Astrocyte of the hippocampus (primary cell): ENCODE data around the gene OR2T35.

ENCODE experiments used
- DNase-seq: peaks from one replicate; pipeline ENCODE4 v3.0.0; 2011; ENCODE audit warnings: low read depth, low spot score

Gene OR2T35

DNA sequence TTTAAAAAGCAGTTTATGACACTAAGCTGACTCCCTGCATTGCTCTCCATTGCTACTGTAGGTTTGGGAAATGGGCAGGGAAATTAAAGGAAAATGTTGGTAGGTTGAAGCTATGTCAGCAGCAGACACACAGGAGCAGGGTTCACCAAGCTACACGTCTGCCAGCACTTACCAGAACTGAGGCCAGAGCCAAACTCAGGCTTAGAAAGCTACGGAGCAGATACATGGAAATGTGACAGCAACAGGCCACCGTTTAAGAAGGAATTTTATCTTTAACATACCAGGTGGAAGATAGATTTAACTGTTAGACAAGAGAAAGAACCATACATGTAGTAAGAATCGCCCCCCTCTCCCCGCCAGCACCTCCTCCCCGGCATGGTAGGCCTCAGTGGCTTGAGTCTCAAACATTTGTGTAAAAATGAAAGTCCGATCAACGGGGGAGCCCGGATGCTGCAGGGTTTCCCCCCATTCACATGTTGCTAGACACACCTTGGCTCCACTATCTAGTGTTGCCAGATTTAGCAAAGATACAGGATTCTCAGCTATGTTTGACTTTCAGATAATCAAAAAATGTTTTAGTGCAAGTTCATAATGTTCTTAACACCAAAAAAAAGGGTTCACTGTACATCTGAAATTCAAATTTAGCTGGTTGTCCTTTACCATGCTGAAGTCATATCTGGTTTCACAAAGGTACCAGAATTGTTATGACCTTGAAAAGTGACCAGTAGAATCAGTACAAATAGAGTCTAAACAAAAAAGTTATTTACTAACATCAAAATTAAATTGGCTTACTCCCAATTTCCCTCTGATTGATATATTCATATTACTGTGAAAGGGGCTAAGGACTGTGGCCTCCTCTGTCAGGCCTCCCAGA, 16.9 kb downstream of the OR2T35 start:
- DNase-seq, result no peak

DNA sequence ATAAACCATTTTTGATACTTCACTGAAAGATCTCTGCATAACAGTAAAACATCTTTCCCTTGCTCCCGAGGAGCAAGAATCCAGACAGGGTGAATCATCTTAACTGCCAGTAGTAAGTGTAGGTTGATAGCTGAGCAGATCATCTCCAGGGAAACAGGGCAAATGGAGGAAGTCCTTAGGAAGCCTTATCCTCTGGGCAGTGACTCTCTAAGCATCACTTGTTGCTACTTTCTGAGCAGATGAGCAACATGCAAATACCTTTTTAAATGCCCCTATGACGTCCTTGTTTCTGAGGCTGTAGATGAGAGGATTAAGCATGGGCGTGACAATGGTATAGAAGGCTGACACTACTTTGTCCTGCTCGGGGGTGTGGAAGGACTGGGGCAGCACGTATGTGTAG, 19.1 kb downstream of the OR2T35 start:
- DNase-seq, result no peak

DNA sequence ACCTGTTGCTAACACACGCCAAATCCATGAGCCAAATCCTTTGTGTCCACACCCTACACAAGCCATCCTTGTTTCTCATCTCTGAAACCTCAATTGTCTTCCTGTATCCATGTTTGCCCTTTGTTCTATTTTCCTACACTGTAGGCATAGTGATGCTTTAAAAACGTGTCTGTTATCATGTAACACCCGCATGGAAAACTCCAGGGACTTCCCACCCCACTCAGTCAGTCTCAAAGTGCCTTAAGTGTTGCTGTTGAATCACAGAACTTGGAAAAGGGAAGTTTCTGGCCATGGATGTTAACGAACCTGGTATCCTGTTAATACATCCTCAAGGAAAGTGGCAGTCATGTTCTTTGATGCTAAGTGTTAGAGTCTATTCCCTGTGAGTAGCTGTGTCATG, 19.9 kb downstream of the OR2T35 start:
- no peak for DNase-seq

DNA sequence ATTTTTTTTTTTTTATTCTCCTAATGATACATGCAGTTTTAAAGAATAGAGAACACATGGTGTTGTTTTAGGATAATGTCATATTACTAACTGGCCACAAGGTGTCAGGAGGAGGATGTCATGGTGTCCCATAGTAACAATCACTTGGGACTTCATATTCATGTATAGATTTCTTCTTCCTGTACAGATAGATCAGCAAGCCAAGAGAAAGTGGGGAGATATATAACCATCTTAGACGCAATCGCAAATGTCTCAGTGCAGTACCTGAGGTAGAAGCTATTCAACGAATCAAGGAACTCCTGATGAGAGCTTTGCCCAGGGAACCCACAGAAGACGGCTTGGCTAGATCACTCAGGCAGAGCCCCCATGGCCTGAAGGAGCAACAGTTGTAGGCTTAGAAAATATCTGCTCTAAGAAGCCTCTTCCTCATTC, 22.5 kb downstream of the OR2T35 start:
- peak; percentile 4 for DNase-seq

DNA sequence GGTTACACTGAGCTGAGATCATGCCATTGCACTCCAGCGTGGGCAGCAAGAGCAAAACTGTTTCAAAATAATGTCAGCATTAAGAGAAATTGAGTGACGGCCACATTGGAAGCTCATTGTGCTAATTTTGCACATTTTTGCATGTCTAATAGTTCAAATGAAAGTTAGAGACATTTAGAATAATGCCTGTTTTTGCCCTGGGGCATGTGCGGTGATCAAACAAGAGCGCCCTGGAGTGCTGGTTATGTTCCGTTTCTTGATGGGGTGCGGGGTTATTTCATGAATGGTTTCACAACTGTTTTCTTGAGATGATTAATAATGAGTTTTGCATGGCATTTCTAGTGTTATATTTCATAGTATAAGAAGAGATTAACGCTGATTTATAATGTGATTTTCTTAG, 23.3 kb downstream of the OR2T35 start:
- DNase-seq, result no peak

DNA sequence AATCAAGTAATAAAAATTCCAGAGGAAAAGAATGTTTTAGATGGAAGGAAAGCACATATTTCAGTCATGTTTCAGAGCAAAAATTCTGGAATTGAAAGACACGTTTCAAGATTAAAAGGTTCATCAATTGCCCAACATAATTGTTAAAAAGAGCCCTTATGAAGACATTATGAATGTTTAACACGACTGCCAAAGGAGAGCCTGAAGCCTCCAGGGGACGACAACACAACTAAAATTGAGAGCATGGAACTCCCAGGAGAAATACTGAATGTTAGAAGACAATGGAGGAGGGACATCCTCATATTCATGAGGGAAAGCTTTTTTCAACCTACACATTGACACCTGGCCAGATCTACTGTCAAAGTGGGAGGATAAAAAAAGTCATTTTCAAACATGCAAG, 26.2 kb downstream of the OR2T35 start:
- DNase-seq, result peak; percentile 12

DNA sequence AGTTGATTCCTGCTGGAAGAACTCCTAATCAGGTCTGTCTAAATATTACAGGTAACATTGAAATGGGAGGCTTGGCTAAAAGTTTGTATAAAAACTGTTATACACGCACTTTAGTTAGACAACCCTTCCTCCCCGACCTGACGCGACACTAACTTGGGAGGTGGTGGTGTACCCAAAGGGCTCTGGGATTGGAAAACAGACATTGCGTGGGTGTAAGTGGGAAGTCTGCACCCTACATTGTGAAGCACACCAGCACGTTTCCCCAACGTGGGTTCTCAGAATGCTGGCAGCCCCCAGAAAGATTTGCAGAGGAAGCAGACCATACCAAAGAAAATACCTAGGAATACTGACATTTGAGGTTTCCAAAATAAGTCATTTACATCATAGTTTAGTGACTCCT, 27.0 kb downstream of the OR2T35 start:
- no peak for DNase-seq

DNA sequence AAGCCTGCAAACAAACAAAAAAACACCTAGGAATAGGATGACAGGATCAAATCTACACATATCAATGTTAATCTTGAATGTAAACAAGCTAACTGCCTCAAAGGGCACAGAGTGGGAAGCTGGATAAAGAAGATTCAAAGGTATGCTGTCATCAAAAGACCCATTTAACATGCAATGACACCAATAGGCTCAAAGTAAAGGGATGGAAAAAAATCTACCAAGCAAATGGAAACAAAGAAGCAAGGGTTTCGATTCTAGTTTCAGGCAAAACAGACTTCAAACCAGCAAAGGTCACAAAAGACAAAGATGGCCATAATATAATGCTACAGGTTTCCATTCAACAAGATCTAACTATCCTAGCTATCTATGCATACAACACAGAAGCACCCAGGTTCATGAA, 31.3 kb downstream of the OR2T35 start:
- DNase-seq, result no peak

DNA sequence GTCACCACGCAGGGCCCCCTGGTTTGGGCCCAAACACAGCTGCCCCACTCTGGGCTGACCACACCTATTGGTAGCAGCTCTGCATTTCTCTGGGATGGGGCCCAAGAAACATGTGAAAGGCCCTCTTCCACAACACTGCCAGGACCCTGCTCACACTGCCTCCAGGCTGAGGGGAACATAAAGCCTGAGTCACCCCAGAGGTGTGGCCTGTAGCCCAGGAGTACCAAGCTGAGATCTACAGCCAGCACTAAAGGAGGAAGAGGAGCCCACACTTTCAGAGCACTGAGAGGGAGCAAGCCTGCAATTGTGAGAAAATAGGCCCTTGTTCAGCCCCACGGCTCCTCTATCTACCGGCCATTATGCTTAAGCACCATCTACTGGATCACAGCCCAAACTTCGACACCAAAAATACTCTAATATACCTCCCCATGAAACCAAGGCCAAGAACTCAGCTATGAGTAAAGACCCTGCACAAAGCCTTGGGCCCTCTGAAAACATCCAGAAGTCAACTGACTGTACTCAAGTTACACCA, 33.1 kb downstream of the OR2T35 start:
- DNase-seq, result no peak

DNA sequence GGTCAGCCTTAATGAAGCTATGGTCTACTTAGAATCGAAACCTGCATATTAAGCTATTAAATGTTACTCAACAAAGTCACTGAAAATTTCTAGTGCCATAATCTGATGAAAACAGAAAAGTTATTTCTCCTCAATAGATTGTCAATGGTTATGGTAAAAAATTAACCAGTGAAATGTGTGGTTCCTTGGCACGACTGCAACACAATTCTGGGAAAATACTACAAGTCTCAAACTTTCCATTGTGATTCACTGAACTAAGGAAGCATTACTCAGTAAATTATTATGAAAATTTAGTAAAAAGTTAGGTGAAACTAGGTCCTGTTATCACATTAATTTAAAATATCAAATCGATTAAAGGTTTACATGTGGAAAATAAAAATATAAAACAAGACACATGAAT, 34.8 kb downstream of the OR2T35 start:
- no peak for DNase-seq

DNA sequence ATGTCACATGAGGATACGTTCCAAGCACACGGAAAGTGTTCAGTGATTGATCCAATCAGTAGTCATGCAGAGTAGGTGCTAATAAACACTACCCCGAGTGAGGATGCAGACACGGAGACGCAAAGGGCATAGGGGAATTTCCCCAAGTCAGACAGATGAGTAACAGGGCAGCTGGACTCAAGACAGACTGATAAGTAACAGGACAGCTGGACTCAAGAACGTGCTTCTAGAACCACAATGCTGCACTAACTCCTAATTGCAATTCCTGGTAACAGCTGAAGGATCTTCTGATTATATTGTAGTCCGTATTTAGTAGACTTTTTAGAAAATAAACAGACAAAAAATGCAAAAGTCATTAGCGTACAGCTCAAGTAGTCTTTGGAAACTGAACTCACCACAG, 45.7 kb downstream of the OR2T35 start:
- DNase-seq, result no peak

DNA sequence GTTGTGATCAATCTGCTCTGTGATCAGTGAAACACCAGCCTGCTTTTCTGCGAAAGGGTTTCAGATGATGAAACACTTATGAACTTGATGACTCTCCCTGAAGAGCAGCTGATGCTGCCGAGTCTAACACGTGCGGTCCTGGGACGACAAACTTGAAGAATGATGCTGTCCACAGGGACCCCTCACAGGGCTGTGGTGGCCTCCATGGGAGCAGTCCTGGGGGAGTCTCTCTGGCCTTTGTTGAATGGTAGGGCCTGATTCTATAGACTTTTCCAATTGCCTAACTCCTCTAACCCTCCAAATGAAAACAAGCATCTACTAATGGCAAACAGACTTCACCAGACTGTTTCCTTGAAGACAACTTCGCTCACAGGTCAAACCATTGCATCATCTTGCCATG, 47.5 kb downstream of the OR2T35 start, which contains the start of gene OR2T10:
Gene OR2T10 (minus strand): TSS at position 112 of the 400 bp plus-strand sequence. CDS start 3,932 bp downstream, outside the sequence.
- no peak for DNase-seq

DNA sequence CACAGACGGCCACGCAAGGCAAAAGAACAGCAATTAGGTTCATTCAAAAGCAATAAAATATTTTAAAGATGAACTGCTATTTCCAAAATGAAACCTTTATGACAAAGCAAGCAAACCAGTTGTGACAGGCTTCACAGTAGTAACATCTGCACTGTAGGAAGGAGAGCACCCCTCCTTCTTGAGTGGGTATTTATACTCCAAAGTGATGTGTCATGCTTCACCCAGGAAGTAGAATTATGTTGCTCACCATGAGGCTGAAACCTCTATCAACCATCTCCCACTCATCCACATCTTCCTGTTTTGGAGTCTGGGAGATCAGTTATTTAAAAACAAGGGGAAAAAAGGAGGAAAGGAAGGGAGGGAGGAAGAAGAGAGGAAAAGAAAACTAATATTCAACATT, 48.5 kb downstream of the OR2T35 start:
- no peak for DNase-seq

DNA sequence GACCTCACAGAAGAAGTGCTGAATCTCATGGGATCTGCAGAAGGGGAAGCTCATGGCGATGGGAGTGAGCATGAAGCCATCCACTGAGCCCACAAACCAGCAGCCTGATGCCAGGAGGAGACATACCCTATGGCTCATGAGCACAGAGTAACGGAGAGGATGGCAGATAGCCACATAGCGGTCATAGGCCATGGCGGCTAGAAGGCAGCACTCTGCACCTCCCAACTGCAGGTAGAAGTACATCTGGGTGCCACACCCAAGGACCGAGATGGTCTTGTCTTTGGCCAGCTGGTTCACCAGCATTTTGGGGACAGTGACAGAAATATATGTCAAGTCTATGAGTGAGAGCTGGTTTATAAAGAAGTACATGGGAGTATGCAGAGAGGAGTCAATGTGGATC, 51.9 kb downstream of the OR2T35 start:
- DNase-seq, result no peak

DNA sequence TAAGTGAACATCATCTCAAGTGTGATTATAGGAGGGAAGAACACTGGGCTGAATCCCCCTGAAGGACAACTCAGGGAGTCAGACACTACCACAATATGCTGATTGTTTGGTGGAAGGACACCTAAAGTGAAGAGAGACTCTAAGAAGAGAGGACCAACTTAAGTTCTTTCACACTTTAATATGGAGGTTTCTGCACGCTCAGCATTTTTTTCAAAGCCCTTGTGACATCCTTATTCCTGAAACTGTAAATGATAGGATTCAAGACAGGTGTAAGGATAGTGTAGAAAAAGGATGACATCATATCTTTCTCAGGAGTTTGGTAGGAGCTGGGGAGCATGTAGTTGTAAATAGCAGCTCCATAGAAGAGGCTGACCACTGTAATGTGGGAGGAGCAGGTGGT, 52.4 kb downstream of the OR2T35 start:
- no peak for DNase-seq

DNA sequence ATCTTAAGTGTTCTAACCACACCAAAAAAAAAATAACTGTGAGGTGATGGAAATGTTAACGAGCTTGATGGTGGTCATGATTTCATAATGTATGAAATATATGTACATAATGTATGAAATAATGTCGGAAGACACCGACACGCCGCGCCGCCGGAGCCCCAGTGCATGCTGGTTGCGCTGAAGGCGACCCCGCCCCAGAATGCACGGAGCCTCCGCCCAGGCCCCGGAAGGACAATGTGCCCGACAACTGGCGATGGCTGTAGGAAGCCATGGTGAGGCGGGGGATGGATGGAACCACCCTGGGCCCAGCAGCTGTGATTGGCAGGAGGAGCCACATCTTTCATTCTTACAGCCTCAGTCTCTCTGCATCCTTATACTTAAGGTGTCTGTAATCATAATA, 55.0 kb downstream of the OR2T35 start:
- DNase-seq, result no peak

DNA sequence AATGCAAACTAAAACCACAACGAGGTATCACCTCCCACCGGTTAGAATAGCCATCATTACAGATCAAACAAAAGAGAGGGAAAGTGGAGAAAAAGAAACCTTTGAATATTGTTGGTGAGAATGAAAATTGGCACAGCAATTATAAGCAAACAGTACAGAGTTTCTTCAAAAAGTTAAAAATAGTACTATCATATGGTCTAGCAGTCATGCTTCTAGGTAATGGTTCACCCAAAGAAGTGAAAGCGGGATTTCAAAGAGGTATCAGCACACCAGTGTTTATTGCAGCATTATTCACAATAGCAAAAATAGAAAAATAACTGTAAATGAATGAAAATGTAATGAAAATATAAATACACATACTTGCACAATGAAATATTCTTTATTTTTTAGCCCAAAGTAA, 55.7 kb downstream of the OR2T35 start:
- no peak for DNase-seq
